ENCODE results near the gene VPS29. TPM values are rescaled to one million over a fixed set of nuclear protein-coding genes. Genes with fewer than 3 reads are reported as not detected.
A peak's percentile ranks its signal among the peaks of the same experiment; 100 is the strongest.
"Not testable (repeated sequence)": the region's sequence is repeated elsewhere in the genome, so short reads cannot be mapped to it uniquely, and the experiment has no call there.

Gene VPS29
- total and polyA plus RNA-seq, 5 donors from 2014 or later, result 102 to 239 (median 208) TPM

GRCh38 chr12:110534811-110535210 is 32.9 kb upstream of the VPS29 start:
- peaks cover 54% of the 10 kb centered on the region for H3K36me3 ChIP-seq (ENCODE audit: control insufficient read depth, insufficient read depth, low read length)

DNA sequence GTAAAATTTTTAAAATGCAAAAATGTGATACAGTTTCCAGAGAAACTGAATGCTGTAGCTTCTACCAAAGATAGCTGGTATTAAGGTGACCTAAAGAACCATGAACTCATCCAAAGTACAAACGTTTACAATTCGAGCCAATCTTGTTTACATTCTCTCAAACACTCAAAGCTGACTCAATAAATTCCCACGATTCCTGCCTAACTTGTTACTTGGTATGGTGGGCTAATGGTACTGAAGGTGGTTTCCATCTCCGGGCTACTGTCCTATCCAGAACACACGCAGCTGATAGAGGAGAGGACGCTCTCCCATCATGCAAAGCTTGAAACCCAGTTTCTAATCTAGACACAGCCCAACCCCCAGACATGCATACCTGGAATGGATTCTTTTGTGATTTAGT is 31.7 kb upstream of the VPS29 start:
- peaks cover 8 to 31% (median 27%) of the 10 kb centered on the region in 4 donors for H3K4me1 Mint-ChIP-seq
- Histone ChIP-seq H3K4me3 (ENCODE audit: low read depth, low read length) (no peak overlapping the region), H3K27me3 (ENCODE audit: control insufficient read depth, insufficient read depth, low read length) (no peaks in the 10 kb centered on the region), H3K27ac (ENCODE audit: insufficient read depth, low read length, poor library complexity, severe bottlenecking) (no peak overlapping the region), H3K9me3 (ENCODE audit: control insufficient read depth in 2 of 2, low read length in 2 of 2) (no peaks in the 10 kb centered on the region), H3K36me3 (ENCODE audit: control insufficient read depth, insufficient read depth, low read length) (peaks cover 42% of the 10 kb centered on the region), H3K4me1 (ENCODE audit: control insufficient read depth, insufficient read depth, low read length, poor library complexity, severe bottlenecking) (no peaks in the 10 kb centered on the region)
- no peaks in the 10 kb centered on the region for H3K27me3 Mint-ChIP-seq
- no peak overlapping the region for H3K4me3 Mint-ChIP-seq
- H3K36me3 Mint-ChIP-seq, result peaks cover 35% of the 10 kb centered on the region
- no peaks in the 10 kb centered on the region for H3K9me3 Mint-ChIP-seq
- DNase-seq (no peak), ATAC-seq (ENCODE audit: low read depth in 2 of 2) (no peak)
- H3K27ac Mint-ChIP-seq, result peak overlapping the region in 1 of 3 donors; percentile 21

More at GRCh38 chr12:110534811-110535210, 32.9 kb upstream of the VPS29 start:
- Mint-ChIP-seq H3K4me3 (no peak overlapping the region), H3K36me3 (peaks cover 42% of the 10 kb centered on the region), H3K27me3 (no peaks in the 10 kb centered on the region), H3K9me3 (no peaks in the 10 kb centered on the region), H3K27ac (peak overlapping the region in 1 of 3 donors; percentile 41), H3K4me1 (peaks cover 18 to 36% (median 31%) of the 10 kb centered on the region in 4 donors)
- Histone ChIP-seq H3K4me3 (ENCODE audit: low read depth, low read length) (no peak overlapping the region), H3K4me1 (ENCODE audit: control insufficient read depth, insufficient read depth, low read length, poor library complexity, severe bottlenecking) (no peaks in the 10 kb centered on the region), H3K9me3 (ENCODE audit: control insufficient read depth in 2 of 2, low read length in 2 of 2) (no peaks in the 10 kb centered on the region), H3K27me3 (ENCODE audit: control insufficient read depth, insufficient read depth, low read length) (no peaks in the 10 kb centered on the region), H3K27ac (ENCODE audit: insufficient read depth, low read length, poor library complexity, severe bottlenecking) (no peak overlapping the region)
- no peak for ATAC-seq (ENCODE audit: low read depth in 2 of 2)
- no peak for DNase-seq

- no peaks in the 10 kb centered on the region for H3K4me1 ChIP-seq (ENCODE audit: control insufficient read depth, insufficient read depth, low read length, poor library complexity, severe bottlenecking)
- Mint-ChIP-seq H3K36me3 (peaks cover 36% of the 10 kb centered on the region), H3K9me3 (no peaks in the 10 kb centered on the region), H3K4me1 (peaks cover 8 to 29% (median 27%) of the 10 kb centered on the region in 4 donors), H3K27me3 (no peaks in the 10 kb centered on the region), H3K4me3 (no peak overlapping the region), H3K27ac (no peak overlapping the region)
- DNase-seq, result no peak
- no peaks in the 10 kb centered on the region for H3K27me3 ChIP-seq (ENCODE audit: control insufficient read depth, insufficient read depth, low read length)
- H3K36me3 ChIP-seq (ENCODE audit: control insufficient read depth, insufficient read depth, low read length), result peaks cover 33% of the 10 kb centered on the region
- H3K4me3 ChIP-seq (ENCODE audit: low read depth, low read length), result no peak overlapping the region
- H3K27ac ChIP-seq (ENCODE audit: insufficient read depth, low read length, poor library complexity, severe bottlenecking), result no peak overlapping the region
- ATAC-seq (ENCODE audit: low read depth in 2 of 2), result no peak
- no peaks in the 10 kb centered on the region for H3K9me3 ChIP-seq (ENCODE audit: control insufficient read depth in 2 of 2, low read length in 2 of 2)
These were observed 30.7 kb upstream of the VPS29 start for GRCh38 chr12:110532644-110533043.

DNA sequence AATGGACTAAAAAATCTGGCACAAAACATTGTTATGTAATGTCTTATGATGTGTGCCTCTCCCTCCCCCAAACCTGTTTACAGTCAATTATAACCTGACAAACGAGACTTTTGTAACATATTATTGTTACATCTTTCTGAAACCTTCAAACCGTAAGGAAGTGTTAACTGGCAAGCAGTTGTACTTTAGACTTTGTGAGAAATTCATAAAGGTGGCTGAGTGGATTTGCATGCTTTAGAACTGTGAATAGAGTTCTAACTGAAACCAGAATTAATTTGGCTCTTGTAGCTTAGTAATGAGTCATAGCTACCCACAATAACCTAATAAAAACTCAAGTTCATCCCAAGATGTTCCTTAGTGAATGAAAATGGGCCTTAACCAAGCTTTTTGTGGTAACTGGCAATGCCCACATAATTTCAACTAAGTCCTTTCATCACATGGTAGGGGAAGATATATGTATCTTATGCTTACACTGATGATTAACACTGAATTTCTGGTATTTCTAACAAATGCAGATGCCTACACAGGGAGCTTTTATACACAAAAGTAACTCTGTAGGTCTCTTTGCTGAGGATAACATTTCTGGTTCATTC is 29.9 kb upstream of the VPS29 start:
- peaks cover 8 to 28% (median 27%) of the 10 kb centered on the region in 4 donors for H3K4me1 Mint-ChIP-seq
- H3K27me3 ChIP-seq (ENCODE audit: control insufficient read depth, insufficient read depth, low read length), result no peaks in the 10 kb centered on the region
- peak overlapping the region in 1 of 4 donors; percentile 5 for H3K4me3 Mint-ChIP-seq
- peaks cover 25% of the 10 kb centered on the region for H3K36me3 ChIP-seq (ENCODE audit: control insufficient read depth, insufficient read depth, low read length)
- peaks cover 35% of the 10 kb centered on the region for H3K36me3 Mint-ChIP-seq
- peak overlapping the region; percentile 14 to 74 (median 73) for H3K27ac Mint-ChIP-seq
- DNase-seq, result peak in 2 of 3 donors; percentile 4 to 48
- H3K9me3 ChIP-seq (ENCODE audit: control insufficient read depth in 2 of 2, low read length in 2 of 2), result no peaks in the 10 kb centered on the region
- H3K4me1 ChIP-seq (ENCODE audit: control insufficient read depth, insufficient read depth, low read length, poor library complexity, severe bottlenecking), result no peaks in the 10 kb centered on the region
- H3K9me3 Mint-ChIP-seq, result no peaks in the 10 kb centered on the region
- peak in 1 of 2 donors; percentile 39 for ATAC-seq (ENCODE audit: low read depth in 2 of 2)
- no peak overlapping the region for H3K4me3 ChIP-seq (ENCODE audit: low read depth, low read length)
- no peak overlapping the region for H3K27ac ChIP-seq (ENCODE audit: insufficient read depth, low read length, poor library complexity, severe bottlenecking)
- H3K27me3 Mint-ChIP-seq, result no peaks in the 10 kb centered on the region

DNA sequence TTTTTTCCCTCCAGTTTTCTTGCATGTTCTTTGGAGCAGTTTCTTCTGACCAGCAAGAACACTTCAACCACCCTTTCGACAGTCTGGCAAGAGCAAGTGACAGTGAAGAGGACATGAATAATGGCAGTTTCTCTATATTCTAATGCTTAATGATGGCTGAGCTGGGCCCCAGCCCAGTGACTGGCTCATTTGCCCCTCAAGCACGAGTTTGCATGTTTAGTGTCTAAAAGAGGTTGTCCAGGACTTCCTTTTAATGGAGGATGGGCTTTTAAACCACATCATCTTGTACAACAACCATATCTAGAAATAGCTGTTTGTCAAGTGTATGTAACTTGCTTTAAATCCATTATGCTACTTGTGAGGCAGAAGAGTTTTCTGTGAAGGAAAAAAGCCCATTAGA is 28.6 kb upstream of the VPS29 start:
- Mint-ChIP-seq H3K36me3 (peaks cover 23% of the 10 kb centered on the region), H3K27ac (peak overlapping the region in 1 of 3 donors; percentile 63)
- H3K4me1 ChIP-seq (ENCODE audit: control insufficient read depth, insufficient read depth, low read length, poor library complexity, severe bottlenecking), result no peaks in the 10 kb centered on the region

DNA sequence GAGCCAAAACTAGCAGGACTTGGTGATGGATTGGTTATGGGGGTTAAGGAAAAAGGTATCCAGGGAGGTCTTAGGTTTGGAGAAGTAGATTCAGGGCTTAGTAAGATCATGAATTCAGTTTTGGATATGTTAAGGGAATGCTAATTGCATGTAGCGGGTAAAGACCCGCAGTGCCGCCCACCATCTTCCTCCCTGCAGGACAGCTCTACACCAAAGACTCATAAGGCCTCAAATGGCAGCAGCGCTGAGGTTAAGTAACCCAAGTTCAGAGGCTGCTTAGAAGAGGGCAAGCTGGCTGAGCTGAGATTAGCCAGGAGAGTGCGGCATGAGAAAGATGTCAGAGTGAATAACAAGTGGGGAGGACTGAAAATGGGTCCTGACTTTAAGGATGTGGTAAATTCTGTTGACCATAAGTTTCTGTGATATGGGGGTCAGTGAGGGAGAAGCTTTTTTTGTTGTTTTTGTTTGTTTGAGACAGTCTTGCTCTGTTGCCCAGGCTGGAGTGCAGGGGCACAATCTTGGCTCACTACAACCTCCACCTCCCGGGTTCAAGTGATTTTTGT is 26.4 kb upstream of the VPS29 start:
- Histone ChIP-seq H3K9me3 (ENCODE audit: control insufficient read depth in 2 of 2, low read length in 2 of 2) (no peaks in the 10 kb centered on the region), H3K4me3 (ENCODE audit: low read depth, low read length) (no peak overlapping the region), H3K4me1 (ENCODE audit: control insufficient read depth, insufficient read depth, low read length, poor library complexity, severe bottlenecking) (no peaks in the 10 kb centered on the region), H3K27ac (ENCODE audit: insufficient read depth, low read length, poor library complexity, severe bottlenecking) (no peak overlapping the region), H3K36me3 (ENCODE audit: control insufficient read depth, insufficient read depth, low read length) (peaks cover 3% of the 10 kb centered on the region), H3K27me3 (ENCODE audit: control insufficient read depth, insufficient read depth, low read length) (no peaks in the 10 kb centered on the region)
- DNase-seq (no peak), ATAC-seq (ENCODE audit: low read depth in 2 of 2) (no peak)
- peaks cover 8 to 27% (median 21%) of the 10 kb centered on the region in 4 donors for H3K4me1 Mint-ChIP-seq
- H3K36me3 Mint-ChIP-seq, result peaks cover 19% of the 10 kb centered on the region
- no peaks in the 10 kb centered on the region for H3K9me3 Mint-ChIP-seq
- no peak overlapping the region for H3K4me3 Mint-ChIP-seq
- no peaks in the 10 kb centered on the region for H3K27me3 Mint-ChIP-seq
- H3K27ac Mint-ChIP-seq, result peak overlapping the region in 2 of 3 donors; percentile 29 to 73

More for the DNA sequence above, 28.6 kb upstream of the VPS29 start:
- H3K27ac ChIP-seq (ENCODE audit: insufficient read depth, low read length, poor library complexity, severe bottlenecking), result no peak overlapping the region
- peaks cover 11% of the 10 kb centered on the region for H3K36me3 ChIP-seq (ENCODE audit: control insufficient read depth, insufficient read depth, low read length)
- H3K4me3 Mint-ChIP-seq, result no peak overlapping the region
- H3K27me3 Mint-ChIP-seq, result no peaks in the 10 kb centered on the region
- no peaks in the 10 kb centered on the region for H3K9me3 Mint-ChIP-seq
- H3K4me1 Mint-ChIP-seq, result peaks cover 8 to 28% (median 26%) of the 10 kb centered on the region in 4 donors
- no peaks in the 10 kb centered on the region for H3K27me3 ChIP-seq (ENCODE audit: control insufficient read depth, insufficient read depth, low read length)
- ATAC-seq (ENCODE audit: low read depth in 2 of 2) (no peak), DNase-seq (no peak)
- no peaks in the 10 kb centered on the region for H3K9me3 ChIP-seq (ENCODE audit: control insufficient read depth in 2 of 2, low read length in 2 of 2)
- H3K4me3 ChIP-seq (ENCODE audit: low read depth, low read length), result no peak overlapping the region

DNA sequence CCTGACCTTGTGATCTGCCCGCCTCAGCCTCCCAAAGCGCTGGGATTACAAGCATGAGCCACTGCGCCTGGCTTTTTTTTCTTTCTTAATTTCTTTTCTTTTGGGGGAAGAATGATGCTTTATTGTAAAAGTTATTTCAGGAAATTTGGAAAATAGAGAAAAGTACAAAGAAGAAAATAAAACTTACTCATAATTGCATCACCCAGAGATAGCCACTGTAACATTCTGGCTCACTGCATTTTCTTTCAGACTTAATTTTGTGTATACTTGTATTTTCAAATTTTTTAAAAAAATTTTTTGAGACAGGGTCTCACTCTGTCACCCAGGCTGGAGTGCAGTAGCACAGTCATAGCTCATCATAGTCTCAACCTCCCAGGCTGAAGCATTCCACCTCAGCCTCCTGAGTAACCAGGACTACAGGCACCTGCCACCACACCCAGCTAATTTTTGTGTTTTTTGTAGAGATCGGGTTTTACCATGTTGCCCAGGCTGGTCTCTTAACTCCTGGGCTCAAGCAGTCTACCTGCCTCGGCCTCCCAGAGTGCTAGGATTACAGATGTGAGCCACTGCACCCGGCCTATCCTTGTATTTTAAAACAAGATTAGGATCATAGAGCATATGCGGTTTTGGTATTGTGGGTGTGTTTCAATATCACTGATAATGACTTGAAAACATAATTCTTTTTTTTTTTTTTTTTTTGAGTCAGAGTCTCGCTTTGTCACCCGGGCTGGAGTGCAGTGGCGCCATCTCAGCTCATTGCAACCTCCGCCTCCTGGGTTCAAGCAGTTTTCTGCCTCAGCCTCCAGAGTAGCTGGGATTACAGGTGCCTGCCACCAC is 19.2 kb upstream of the VPS29 start:
- H3K9me3 Mint-ChIP-seq; H3K4me3 Mint-ChIP-seq; H3K9me3 ChIP-seq (ENCODE audit: control insufficient read depth in 2 of 2, low read length in 2 of 2); H3K4me3 ChIP-seq (ENCODE audit: low read depth, low read length); H3K27me3 ChIP-seq (ENCODE audit: control insufficient read depth, insufficient read depth, low read length); H3K36me3 ChIP-seq (ENCODE audit: control insufficient read depth, insufficient read depth, low read length); H3K36me3 Mint-ChIP-seq; H3K27me3 Mint-ChIP-seq; H3K27ac ChIP-seq (ENCODE audit: insufficient read depth, low read length, poor library complexity, severe bottlenecking): not testable (repeated sequence)
- peaks cover 2 to 12% (median 9%) of the 10 kb centered on the region in 4 donors for H3K4me1 Mint-ChIP-seq
- ATAC-seq (ENCODE audit: low read depth in 2 of 2) (peak; percentile 5 to 25), DNase-seq (peak in 2 of 3 donors; percentile 12 to 24)
- H3K4me1 ChIP-seq (ENCODE audit: control insufficient read depth, insufficient read depth, low read length, poor library complexity, severe bottlenecking), result peaks cover 12% of the 10 kb centered on the region
- peak overlapping the region in 1 of 3 donors; percentile 5 for H3K27ac Mint-ChIP-seq

Data from CD4-positive, CD25-positive, alpha-beta regulatory T cell (primary cell).